ENCODE data around the gene AIPL1. TPM values are rescaled to one million over a fixed set of nuclear protein-coding genes. Genes with fewer than 3 reads are reported as not detected.

Gene AIPL1
- total and polyA plus RNA-seq, 2 donors (not counting 1 experiment from before 2014, with no cell fraction given): not detected

GRCh38 chr17:6468051-6468790, 33.3 kb upstream of the AIPL1 start:
- DNase-seq (no peak), ATAC-seq (ENCODE audit: low read depth) (no peak)
- Histone ChIP-seq H3K4me2 (replicated peaks; ENCODE audit: low read depth, low read length, poor library complexity, severe bottlenecking) (no peak overlapping the region), H3K4me3 (ENCODE audit: control extremely low read depth in 1 of 5, extremely low read depth in 1 of 5, insufficient read depth in 1 of 5, low read depth in 2 of 5, low read length in 4 of 5) (no peak overlapping the region), H3K27ac (ENCODE audit: low read length in 2 of 2) (no peak overlapping the region), H3K27me3 (replicated peaks in 1 of 4; ENCODE audit: control extremely low read depth in 1 of 4, control insufficient read depth in 3 of 4, insufficient read depth in 4 of 4, low read length in 3 of 4) (no peaks in the 10 kb centered on the region), H4K20me1 (ENCODE audit: control insufficient read depth, insufficient read depth, low read length, poor library complexity, severe bottlenecking) (no peaks in the 10 kb centered on the region), H3K9me3 (ENCODE audit: control extremely low read depth in 1 of 3, control insufficient read depth in 2 of 3, insufficient read depth in 1 of 3, low read length in 2 of 3) (peaks cover 0 to 3% (median 0%) of the 10 kb centered on the region in 3 donors), H3K79me2 (ENCODE audit: control insufficient read depth, insufficient read depth, low read length) (no peaks in the 10 kb centered on the region), H3K36me3 (replicated peaks in 1 of 2; ENCODE audit: control extremely low read depth in 1 of 2, control insufficient read depth in 1 of 2, extremely low read depth in 1 of 2, insufficient read depth in 2 of 2, low read length in 1 of 2) (no peaks in the 10 kb centered on the region), H2AFZ (ENCODE audit: insufficient read depth, low read depth, low read length, poor library complexity, severe bottlenecking) (no peak overlapping the region), H3K9ac (ENCODE audit: low read length) (no peak overlapping the region), H3K4me1 (ENCODE audit: control insufficient read depth in 2 of 2, insufficient read depth in 2 of 2, low read length in 2 of 2) (peaks cover 0 to under 1% of the 10 kb centered on the region in 2 donors)
- CTCF ChIA-PET: interaction anchor here (0.6 kb wide), 1 partner anchor 665 kb away, joined by 4 read pairs; no protein-coding TSS in a partner anchor
- intact Hi-C loops (cut with micrococcal nuclease): no loop called here
- no peak overlapping the region for H3K27ac Mint-ChIP-seq
- 93% methylated on average over 23 of the region's 23 CpGs for WGBS (ENCODE audit: insufficient coverage)
- H3K27me3 Mint-ChIP-seq: peaks cover 11% of the 10 kb centered on the region
- peaks cover 3% of the 10 kb centered on the region for H3K4me1 Mint-ChIP-seq
- POLR2A ChIA-PET: no interaction called here
- no peak overlapping the region for H3K4me3 Mint-ChIP-seq
- H3K9me3 Mint-ChIP-seq (ENCODE audit: insufficient read depth): no peaks in the 10 kb centered on the region
- TF ChIP-seq CTCF (IDR thresholded peaks at IDR 0.05) (no peak), EZH2 (IDR thresholded peaks at IDR 0.05; ENCODE audit: borderline replicate concordance, insufficient read depth, low read depth, low read length, poor library complexity, severe bottlenecking) (no peak)

DNA sequence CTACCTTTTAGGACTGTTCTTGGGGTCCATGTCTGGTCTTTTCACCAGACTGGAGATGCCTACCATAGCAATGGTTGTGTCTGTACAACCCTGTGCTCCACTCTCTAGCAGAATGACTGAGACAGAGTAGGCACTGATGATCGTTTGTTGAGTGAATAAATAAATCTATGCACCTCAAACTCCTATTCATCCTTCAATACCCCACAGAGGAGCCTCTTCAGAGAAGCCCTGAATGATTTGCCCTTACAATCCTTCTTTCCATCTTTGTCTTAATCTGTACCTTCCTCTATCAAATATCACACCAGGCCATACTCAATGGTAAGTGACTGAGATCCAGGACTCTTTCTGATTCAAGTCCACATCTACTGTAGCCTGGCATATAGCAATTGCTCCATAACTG, 32.6 kb upstream of the AIPL1 start:
- Histone ChIP-seq H3K4me1 (ENCODE audit: control insufficient read depth in 2 of 2, insufficient read depth in 2 of 2, low read length in 2 of 2) (no peaks in the 10 kb centered on the region), H3K27ac (ENCODE audit: low read length in 2 of 2) (no peak overlapping the region), H3K36me3 (replicated peaks in 1 of 2; ENCODE audit: control extremely low read depth in 1 of 2, control insufficient read depth in 1 of 2, extremely low read depth in 1 of 2, insufficient read depth in 2 of 2, low read length in 1 of 2) (no peaks in the 10 kb centered on the region), H3K27me3 (replicated peaks in 1 of 4; ENCODE audit: control extremely low read depth in 1 of 4, control insufficient read depth in 3 of 4, insufficient read depth in 4 of 4, low read length in 3 of 4) (no peaks in the 10 kb centered on the region), H3K79me2 (ENCODE audit: control insufficient read depth, insufficient read depth, low read length) (no peaks in the 10 kb centered on the region), H3K9ac (ENCODE audit: low read length) (no peak overlapping the region), H2AFZ (ENCODE audit: insufficient read depth, low read depth, low read length, poor library complexity, severe bottlenecking) (no peak overlapping the region), H3K4me2 (replicated peaks; ENCODE audit: low read depth, low read length, poor library complexity, severe bottlenecking) (no peak overlapping the region), H3K4me3 (ENCODE audit: control extremely low read depth in 1 of 5, extremely low read depth in 1 of 5, insufficient read depth in 1 of 5, low read depth in 2 of 5, low read length in 4 of 5) (no peak overlapping the region), H4K20me1 (ENCODE audit: control insufficient read depth, insufficient read depth, low read length, poor library complexity, severe bottlenecking) (no peaks in the 10 kb centered on the region), H3K9me3 (ENCODE audit: control extremely low read depth in 1 of 3, control insufficient read depth in 2 of 3, insufficient read depth in 1 of 3, low read length in 2 of 3) (peaks cover 0 to 3% (median 0%) of the 10 kb centered on the region in 3 donors)
- Mint-ChIP-seq H3K27ac (no peak overlapping the region), H3K27me3 (peaks cover 13% of the 10 kb centered on the region), H3K9me3 (ENCODE audit: insufficient read depth) (no peaks in the 10 kb centered on the region), H3K4me3 (no peak overlapping the region), H3K4me1 (no peaks in the 10 kb centered on the region)
- no peak for ATAC-seq (ENCODE audit: low read depth)
- intact Hi-C loops (cut with micrococcal nuclease): no loop called here
- no peak for TF ChIP-seq CTCF (IDR thresholded peaks at IDR 0.05)
- CTCF ChIA-PET: interaction anchor here (0.6 kb wide), 1 partner anchor 666 kb away, joined by 4 read pairs; no protein-coding TSS in a partner anchor
- POLR2A ChIA-PET: no interaction called here
- no peak for DNase-seq
- no CpG with 5 or more reads among the region's 1 CpG for WGBS (ENCODE audit: insufficient coverage)
